HCT116 (cell line): ENCODE measurements around the gene SNRNP25. TPM values are rescaled to one million over a fixed set of nuclear protein-coding genes. Genes with fewer than 3 reads are reported as not detected.

Source experiments
- ATAC-seq: fragments of 200-7000 bp; cut with Tn5 transposase; 2 replicates; pipeline ENCODE4 v1.9.1; 2020; ENCODE audit warnings: mild to moderate bottlenecking, moderate library complexity
- BruUV-seq: library from RNA; stranded (reverse); fragments of 400-500 nt; replicated peaks from 2 replicates; lab custom pipeline; 2021; lab: Mats Ljungman, UMichigan
- CTCF ChIA-PET: fragments of 300-600 bp; sonication (Branson Sonifier 250); formaldehyde crosslinking; loops from one replicate; lab custom pipeline; 2021; ENCODE audit warnings: antibody characterized with exemption; lab: Charles Lee
- POLR2A ChIA-PET: fragments of 300-600, 350-600 bp; sonication (Branson Sonifier 250); formaldehyde crosslinking; loops from one replicate; lab custom pipeline; 2021; ENCODE audit warnings: antibody characterized with exemption; lab: Charles Lee
- RAD21 ChIA-PET, 2 experiments: fragments of 300-600 bp; sonication (Branson Sonifier 250); formaldehyde crosslinking; loops; one replicate each; lab custom pipeline; 2023; ENCODE audit warnings: low total read pairs in 2 of 2; ENCODE audit not compliant: uncharacterized antibody in 2 of 2, unreplicated experiment in 2 of 2, low non-redundant PET in 1 of 2; lab: Charles Lee
- DNase-seq: peaks from one replicate; pipeline ENCODE4 v3.0.0-alpha.2; 2010; ENCODE audit warnings: low read depth, low spot score
- H2AFZ ChIP-seq: fragments of 200-600 bp; shearing (Covaris generic), sonication (generic); 2 replicates; pipeline ENCODE4 v1.6.1; 2017; ENCODE audit warnings: low read depth, mixed run types, mixed read lengths, antibody characterized with exemption, low read length; ENCODE audit not compliant: poor library complexity, severe bottlenecking
- H3K27ac ChIP-seq: 2 replicates; pipeline ENCODE4 v1.5.1; 2012; ENCODE audit warnings: low read depth, low read length
- H3K27me3 ChIP-seq: fragments of 200-600 bp; sonication (generic); 2 replicates; pipeline ENCODE4 v1.6.1; 2016; ENCODE audit warnings: mixed run types, low read length, mixed read lengths; ENCODE audit not compliant: insufficient read depth
- H3K36me3 ChIP-seq, 2 experiments: fragments of 200-500 bp in 1 of 2; fragments of 200-600 bp in 1 of 2; sonication (Bioruptor generic) in 1 of 2; sonication (generic) in 1 of 2; 2 replicates each; pipeline versions ENCODE4 v1.5.1 to v1.6.1; 2014 to 2016; ENCODE audit warnings: low read length in 2 of 2, inconsistent platforms in 1 of 2, mixed read lengths in 1 of 2, mixed run types in 1 of 2; ENCODE audit not compliant: insufficient read depth in 2 of 2, control insufficient read depth in 1 of 2
- H3K4me1 ChIP-seq, 2 experiments: fragments of 200-600 bp in 1 of 2; sonication (generic) in 1 of 2; 2 replicates each; pipeline versions ENCODE4 v1.5.1 to v1.6.1; 2012 to 2017; ENCODE audit warnings: low read length in 2 of 2, inconsistent platforms in 1 of 2, mild to moderate bottlenecking in 1 of 2, mixed read lengths in 1 of 2, mixed run types in 1 of 2, moderate library complexity in 1 of 2; ENCODE audit not compliant: insufficient read depth in 2 of 2, control insufficient read depth in 1 of 2
- H3K4me2 ChIP-seq: fragments of 200-600 bp; sonication (generic); 2 replicates; pipeline ENCODE4 v1.6.1; 2017; ENCODE audit warnings: mixed run types, low read length, mixed read lengths
- H3K4me3 ChIP-seq, 2 experiments: fragments of 200-600 bp in 1 of 2; sonication (generic) in 1 of 2; replicated peaks in 1 of 2; 2 replicates each; pipeline ENCODE4 v1.5.1; 2011 to 2016; ENCODE audit warnings: low read length in 2 of 2, control low read depth in 1 of 2, low read depth in 1 of 2, mild to moderate bottlenecking in 1 of 2, mixed read lengths in 1 of 2, mixed run types in 1 of 2
- H3K79me2 ChIP-seq: fragments of 200-600 bp; sonication (generic); 2 replicates; pipeline ENCODE4 v1.6.1; 2017; ENCODE audit warnings: mild to moderate bottlenecking, mixed run types, low read length, moderate library complexity, mixed read lengths; ENCODE audit not compliant: insufficient read depth
- H3K9ac ChIP-seq: fragments of 200-600 bp; sonication (generic); 2 replicates; pipeline ENCODE4 v1.6.1; 2016; ENCODE audit warnings: low read length, mixed read lengths
- H3K9me2 ChIP-seq: fragments of 200-600 bp; sonication (generic), shearing (Covaris generic); 2 replicates; pipeline ENCODE4 v1.6.1; 2017; ENCODE audit warnings: mixed run types, mild to moderate bottlenecking, moderate library complexity; ENCODE audit not compliant: insufficient read depth
- H3K9me3 ChIP-seq, 2 experiments: fragments of 200-500 bp in 1 of 2; fragments of 200-600 bp in 1 of 2; sonication (Bioruptor generic) in 1 of 2; sonication (generic) in 1 of 2; 2 replicates each; pipeline ENCODE4 v1.6.1; 2014 to 2017; ENCODE audit warnings: low read length in 2 of 2, mixed read lengths in 2 of 2, inconsistent platforms in 1 of 2, low read depth in 1 of 2, mild to moderate bottlenecking in 1 of 2, mixed run types in 1 of 2, moderate library complexity in 1 of 2; ENCODE audit not compliant: control insufficient read depth in 1 of 2, insufficient read depth in 1 of 2
- H4K20me1 ChIP-seq: fragments of 200-600 bp; sonication (generic), shearing (Covaris generic); 2 replicates; pipeline ENCODE4 v1.6.1; 2017; ENCODE audit warnings: mixed run types, mild to moderate bottlenecking, moderate library complexity; ENCODE audit not compliant: insufficient read depth
- CBX3 ChIP-seq: IDR thresholded peaks from 2 replicates; pipeline ENCODE4 v1.6.1; 2012; ENCODE audit warnings: low read depth
- CEBPB ChIP-seq: IDR thresholded peaks from 2 replicates; pipeline ENCODE4 v1.6.1; 2012; ENCODE audit warnings: low read depth
- CTCF ChIP-seq, 3 experiments: fragments of 200-600 bp in 1 of 3; sonication (generic) in 1 of 3; IDR thresholded peaks in 2 of 3; conservative IDR thresholded peaks in 1 of 3; 2 replicates each; pipeline ENCODE4 v1.5.1; 2012 to 2017; ENCODE audit warnings: low read depth in 2 of 3, low read length in 2 of 3, antibody characterized with exemption in 1 of 3, borderline replicate concordance in 1 of 3, control low read depth in 1 of 3, mild to moderate bottlenecking in 1 of 3, mixed read lengths in 1 of 3, mixed run types in 1 of 3, moderate library complexity in 1 of 3; ENCODE audit not compliant: insufficient read depth in 1 of 3
- EGR1 ChIP-seq: IDR thresholded peaks from 2 replicates; pipeline ENCODE4 v1.6.1; 2012; ENCODE audit warnings: low read depth
- ELF1 ChIP-seq: IDR thresholded peaks from 2 replicates; pipeline ENCODE4 v1.6.1; 2012; ENCODE audit warnings: low read depth, borderline replicate concordance
- EZH2 ChIP-seq: fragments of 200-600 bp; sonication (generic); IDR thresholded peaks from 2 replicates; pipeline ENCODE4 v1.6.1; 2017; ENCODE audit warnings: antibody characterized with exemption, mixed run types
- FOSL1 ChIP-seq: IDR thresholded peaks from 2 replicates; pipeline ENCODE4 v1.6.1; 2012; ENCODE audit warnings: low read depth
- JUND ChIP-seq: IDR thresholded peaks from 2 replicates; pipeline ENCODE4 v1.6.1; 2012
- POLR2A ChIP-seq: IDR thresholded peaks from 2 replicates; pipeline ENCODE4 v1.7.0; 2011; ENCODE audit warnings: borderline replicate concordance; ENCODE audit not compliant: insufficient read depth, insufficient read length; ENCODE audit errors: extremely low read depth
- POLR2AphosphoS5 ChIP-seq: IDR thresholded peaks from 2 replicates; pipeline ENCODE4 v1.6.1; 2011; ENCODE audit warnings: mild to moderate bottlenecking, low read depth, low read length, moderate library complexity
- RAD21 ChIP-seq: IDR thresholded peaks from 2 replicates; pipeline ENCODE4 v1.6.1; 2012; ENCODE audit warnings: low read depth, mild to moderate bottlenecking
- REST ChIP-seq: IDR thresholded peaks from 2 replicates; pipeline ENCODE4 v1.6.1; 2012; ENCODE audit warnings: low read depth
- SIN3A ChIP-seq: IDR thresholded peaks from 2 replicates; pipeline ENCODE4 v1.6.1; 2012; ENCODE audit warnings: low read depth
- SRF ChIP-seq: IDR thresholded peaks from 2 replicates; pipeline ENCODE4 v1.6.1; 2012; ENCODE audit warnings: low read depth
- YY1 ChIP-seq: IDR thresholded peaks from 2 replicates; pipeline ENCODE4 v1.6.1; 2011; ENCODE audit warnings: low read length, low read depth, moderate library complexity, mild to moderate bottlenecking; ENCODE audit not compliant: insufficient replicate concordance; ENCODE audit errors: extremely low read depth
- ZBTB33 ChIP-seq: IDR thresholded peaks from 2 replicates; pipeline ENCODE4 v1.6.1; 2011; ENCODE audit warnings: mild to moderate bottlenecking, low read length, moderate library complexity; ENCODE audit not compliant: insufficient replicate concordance; ENCODE audit errors: extremely low read depth
- ZFX ChIP-seq: fragments of 450-650 bp; IDR thresholded peaks from 2 replicates; pipeline ENCODE4 v1.6.1; 2017
- ZNF274 ChIP-seq: fragments of 200-500 bp; sonication (Bioruptor generic); IDR thresholded peaks from 2 replicates; pipeline ENCODE4 v1.6.1; 2014; ENCODE audit warnings: mild to moderate bottlenecking, low read depth, low read length, inconsistent platforms
- intact Hi-C: fragments of 100-400 bp; cut with micrococcal nuclease; formaldehyde crosslinking; loops from 2 replicates; pipeline ENCODE4 v1.10.0; 2022
- total RNA-seq: library from RNA; stranded (reverse); gene quantifications from one replicate; pipeline ENCODE4 v1.2.1, GENCODE V29; 2021; ENCODE audit not compliant: unreplicated experiment

Gene SNRNP25
- total RNA-seq, 1 experiment from 2014 or later, result 24.5 TPM

GRCh38 chr16:45454-45853, 8.2 kb upstream of the SNRNP25 start:
- ChIA-PET CTCF (no interaction called here), POLR2A (no interaction called here), RAD21 (interaction anchor here in 1 of 2 experiments (1.4 kb wide), 1 partner anchor 8 kb away, joined by 3 read pairs; the partner anchor contains the start of genes POLR3K and SNRNP25)
- DNase-seq (no peak), ATAC-seq (no peak)
- H3K4me3 ChIP-seq, result no peak overlapping the region
- H3K9me3 ChIP-seq, result no peaks in the 10 kb centered on the region
- intact Hi-C loops, result no loop called here
- H3K4me1 ChIP-seq, result no peaks in the 10 kb centered on the region
- H3K79me2 ChIP-seq, result peaks cover 12% of the 10 kb centered on the region; the same call in 1 of the 2 replicates
- no peaks in the 10 kb centered on the region for H3K9me2 ChIP-seq
- no TSS peak for BruUV-seq
- H3K4me2 ChIP-seq, result no peak overlapping the region
- no peak overlapping the region for H2AFZ ChIP-seq
- H3K36me3 ChIP-seq, result peaks cover 0 to 14% of the 10 kb centered on the region in 2 experiments; a peak in 2 of 4 replicates
- TF ChIP-seq FOSL1 (no peak), EGR1 (no peak), ZBTB33 (no peak), CTCF (IDR thresholded peaks at IDR 0.05 in 2 of 3, conservative IDR thresholded peaks at IDR 0.05 in 1 of 3; ENCODE audit: borderline replicate concordance in 1 of 3, insufficient read depth in 1 of 3, low read depth in 2 of 3, low read length in 2 of 3) (no peak), SIN3A (no peak), REST (no peak), SRF (no peak), EZH2 (no peak), POLR2AphosphoS5 (no peak), CBX3 (no peak), CEBPB (no peak), JUND (no peak), ZFX (no peak), POLR2A (no peak), YY1 (no peak), ELF1 (no peak), RAD21 (no peak), ZNF274 (no peak)
- no peaks in the 10 kb centered on the region for H3K27me3 ChIP-seq
- H3K27ac ChIP-seq, result no peak overlapping the region
- H3K9ac ChIP-seq, result no peak overlapping the region
- no peaks in the 10 kb centered on the region for H4K20me1 ChIP-seq
